HG03064 (cell line): ENCODE data around the gene HLF.

Experiments
- ATAC-seq: cut with Tn5 transposase; IDR thresholded peaks from one replicate; pipeline ENCODE4 v1.9.1; 2021; ENCODE audit warnings: low read depth; ENCODE audit not compliant: unreplicated experiment

HLF gene

GRCh38 chr17:55264645-55265298 is at the start of gene HLF:
Gene HLF, plus strand, starts transcription at chr17:55264960. Its CDS starts 525 bp downstream, at chr17:55265485.
- ATAC-seq, result peak; percentile 87

GRCh38 chr17:55215711-55216110 is 49.0 kb upstream of the HLF start:
- ATAC-seq, result no peak

- no peak for ATAC-seq
These were observed 47.9 kb upstream of the HLF start for GRCh38 chr17:55216888-55217287.

- no peak for ATAC-seq
These were observed 45.3 kb upstream of the HLF start for GRCh38 chr17:55219459-55219858.

- no peak for ATAC-seq
These were observed 44.8 kb upstream of the HLF start for GRCh38 chr17:55219934-55220333.

- no peak for ATAC-seq
These were observed 41.2 kb upstream of the HLF start for GRCh38 chr17:55223524-55223923.

GRCh38 chr17:55224746-55225145 is 40.0 kb upstream of the HLF start:
- no peak for ATAC-seq

- no peak for ATAC-seq
These were observed 39.5 kb upstream of the HLF start for GRCh38 chr17:55225237-55225636.

GRCh38 chr17:55228683-55229192 is 36.0 kb upstream of the HLF start:
- ATAC-seq, result no peak

- no peak for ATAC-seq
These were observed 35.5 kb upstream of the HLF start for GRCh38 chr17:55229276-55229675.

GRCh38 chr17:55230716-55231115 is 34.0 kb upstream of the HLF start:
- no peak for ATAC-seq

GRCh38 chr17:55233840-55234239 is 30.9 kb upstream of the HLF start:
- ATAC-seq, result no peak

GRCh38 chr17:55236316-55236715 is 28.4 kb upstream of the HLF start:
- ATAC-seq, result no peak

- ATAC-seq, result peak; percentile 41
These were observed 27.5 kb upstream of the HLF start for GRCh38 chr17:55237268-55237667.

GRCh38 chr17:55237841-55238178 is 26.9 kb upstream of the HLF start:
- peak; percentile 6 for ATAC-seq

- ATAC-seq, result peak; percentile 83
These were observed 26.4 kb upstream of the HLF start for GRCh38 chr17:55238179-55238930.

GRCh38 chr17:55238931-55239297 is 25.8 kb upstream of the HLF start:
- peak; percentile 30 for ATAC-seq

GRCh38 chr17:55241097-55241496 is 23.7 kb upstream of the HLF start:
- no peak for ATAC-seq

- ATAC-seq, result no peak
These were observed 22.3 kb upstream of the HLF start for GRCh38 chr17:55242476-55242875.

GRCh38 chr17:55245986-55246385 is 18.8 kb upstream of the HLF start:
- ATAC-seq, result no peak

GRCh38 chr17:55246583-55246982 is 18.2 kb upstream of the HLF start:
- ATAC-seq, result no peak

- no peak for ATAC-seq
These were observed 16.7 kb upstream of the HLF start for GRCh38 chr17:55248077-55248476.
